Loucy (cell line): ENCODE measurements around the gene TBX3.

Experiments used
- H2AFZ ChIP-seq: fragments of 200-600 bp; sonication (generic); 2 replicates; pipeline ENCODE4 v1.6.0; 2016; ENCODE audit warnings: antibody characterized with exemption, mild to moderate bottlenecking, low read length, moderate library complexity
- H3F3A ChIP-seq: fragments of 200-600 bp; 2 replicates; pipeline ENCODE4 v1.6.0; 2016; ENCODE audit warnings: antibody characterized with exemption, low read depth, mild to moderate bottlenecking
- H3K27me3 ChIP-seq: fragments of 200-600 bp; sonication (generic); 2 replicates; pipeline ENCODE4 v1.6.1; 2014; ENCODE audit warnings: low read length, mild to moderate bottlenecking; ENCODE audit not compliant: insufficient read depth, poor library complexity, severe bottlenecking
- H3K36me3 ChIP-seq: fragments of 200-600 bp; sonication (generic); 2 replicates; pipeline ENCODE4 v1.6.1; 2016; ENCODE audit warnings: low read length; ENCODE audit not compliant: insufficient read depth
- H3K4me1 ChIP-seq: fragments of 200-600 bp; sonication (generic); 2 replicates; pipeline ENCODE4 v1.5.1; 2014; ENCODE audit warnings: low read length, mild to moderate bottlenecking; ENCODE audit not compliant: insufficient read depth, poor library complexity, severe bottlenecking
- H3K4me2 ChIP-seq: fragments of 200-600 bp; sonication (generic); 2 replicates; pipeline ENCODE4 v1.6.0; 2014; ENCODE audit warnings: antibody characterized with exemption, low read length, low read depth, mild to moderate bottlenecking; ENCODE audit not compliant: poor library complexity, severe bottlenecking
- H3K4me3 ChIP-seq: fragments of 200-600 bp; sonication (generic); 2 replicates; pipeline ENCODE4 v1.5.1; 2014; ENCODE audit warnings: low read length, mild to moderate bottlenecking, mixed read lengths; ENCODE audit not compliant: poor library complexity, severe bottlenecking
- H3K79me2 ChIP-seq: fragments of 200-600 bp; sonication (generic); 2 replicates; pipeline ENCODE4 v1.6.1; 2014; ENCODE audit warnings: low read length; ENCODE audit not compliant: insufficient read depth
- H3K9ac ChIP-seq: fragments of 200-600 bp; sonication (generic); 2 replicates; pipeline ENCODE4 v1.6.0; 2014; ENCODE audit warnings: mild to moderate bottlenecking, low read depth, low read length, moderate library complexity; ENCODE audit not compliant: poor library complexity, severe bottlenecking
- H3K9me2 ChIP-seq: fragments of 200-600 bp; sonication (generic); replicated peaks from 2 replicates; pipeline ENCODE4 v1.6.1; 2016; ENCODE audit warnings: low read depth, low read length, mixed read lengths
- H3K9me3 ChIP-seq: fragments of 200-600 bp; sonication (generic); 2 replicates; pipeline ENCODE4 v1.6.1; 2014; ENCODE audit warnings: mild to moderate bottlenecking, antibody characterized with exemption, low read length, low read depth; ENCODE audit not compliant: insufficient read depth
- H4K20me1 ChIP-seq: fragments of 200-600 bp; sonication (generic); 2 replicates; pipeline ENCODE4 v1.6.0; 2014; ENCODE audit warnings: antibody characterized with exemption, low read length, mild to moderate bottlenecking; ENCODE audit not compliant: insufficient read depth, poor library complexity, severe bottlenecking
- EZH2phosphoT487 ChIP-seq: fragments of 200-600 bp; IDR thresholded peaks from 2 replicates; pipeline ENCODE4 v1.6.1; 2018; ENCODE audit warnings: antibody characterized with exemption, mild to moderate bottlenecking, moderate library complexity, borderline replicate concordance
- TF ChIP-seq, protein P1 (sequence below): fragments of 200-600 bp; sonication (generic); conservative IDR thresholded peaks from 2 replicates; pipeline ENCODE4 v1.5.1; 2014; ENCODE audit warnings: mild to moderate bottlenecking, antibody characterized with exemption, low read length

TBX3 gene

DNA sequence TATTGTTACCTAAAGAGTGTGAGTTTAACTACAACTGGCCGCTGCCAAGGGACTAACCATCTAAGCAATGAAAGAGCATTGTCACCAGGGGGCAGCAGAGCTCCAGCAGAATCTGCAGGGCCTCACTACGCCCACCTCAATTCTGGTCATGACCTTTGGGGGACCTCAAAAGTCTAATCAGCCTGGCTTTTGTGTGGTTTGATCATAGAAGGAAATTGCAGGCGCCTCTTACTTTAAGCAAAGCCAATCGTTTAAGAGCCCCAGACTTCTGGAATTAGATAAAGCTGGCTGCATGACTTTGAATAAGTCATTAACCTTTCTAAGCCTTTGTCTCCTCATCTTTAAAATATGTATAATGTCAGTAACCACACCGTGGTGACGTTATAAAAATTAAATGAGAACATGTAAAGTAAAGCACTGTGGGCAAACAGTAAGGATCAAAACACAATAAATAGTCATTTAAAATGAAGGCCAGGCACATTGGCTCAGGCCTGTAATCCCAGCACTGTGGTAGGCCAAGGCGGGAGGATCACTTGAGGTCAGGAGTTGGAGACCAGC is 58.6 kb downstream of the TBX3 start:
- TF ChIP-seq EZH2phosphoT487, result no peak
- TF ChIP-seq, protein P1, sequence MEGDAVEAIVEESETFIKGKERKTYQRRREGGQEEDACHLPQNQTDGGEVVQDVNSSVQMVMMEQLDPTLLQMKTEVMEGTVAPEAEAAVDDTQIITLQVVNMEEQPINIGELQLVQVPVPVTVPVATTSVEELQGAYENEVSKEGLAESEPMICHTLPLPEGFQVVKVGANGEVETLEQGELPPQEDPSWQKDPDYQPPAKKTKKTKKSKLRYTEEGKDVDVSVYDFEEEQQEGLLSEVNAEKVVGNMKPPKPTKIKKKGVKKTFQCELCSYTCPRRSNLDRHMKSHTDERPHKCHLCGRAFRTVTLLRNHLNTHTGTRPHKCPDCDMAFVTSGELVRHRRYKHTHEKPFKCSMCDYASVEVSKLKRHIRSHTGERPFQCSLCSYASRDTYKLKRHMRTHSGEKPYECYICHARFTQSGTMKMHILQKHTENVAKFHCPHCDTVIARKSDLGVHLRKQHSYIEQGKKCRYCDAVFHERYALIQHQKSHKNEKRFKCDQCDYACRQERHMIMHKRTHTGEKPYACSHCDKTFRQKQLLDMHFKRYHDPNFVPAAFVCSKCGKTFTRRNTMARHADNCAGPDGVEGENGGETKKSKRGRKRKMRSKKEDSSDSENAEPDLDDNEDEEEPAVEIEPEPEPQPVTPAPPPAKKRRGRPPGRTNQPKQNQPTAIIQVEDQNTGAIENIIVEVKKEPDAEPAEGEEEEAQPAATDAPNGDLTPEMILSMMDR, result peak; percentile 75
- Histone ChIP-seq H3K9me3 (no peaks in the 10 kb centered on the region), H3K79me2 (no peaks in the 10 kb centered on the region), H3K4me2 (no peak overlapping the region), H4K20me1 (no peaks in the 10 kb centered on the region), H3K4me3 (no peak overlapping the region), H3K27me3 (no peaks in the 10 kb centered on the region), H3K4me1 (no peaks in the 10 kb centered on the region), H3F3A (no peaks in the 10 kb centered on the region), H3K9ac (no peak overlapping the region), H2AFZ (no peak overlapping the region), H3K36me3 (no peaks in the 10 kb centered on the region), H3K9me2 (no peaks in the 10 kb centered on the region)

DNA sequence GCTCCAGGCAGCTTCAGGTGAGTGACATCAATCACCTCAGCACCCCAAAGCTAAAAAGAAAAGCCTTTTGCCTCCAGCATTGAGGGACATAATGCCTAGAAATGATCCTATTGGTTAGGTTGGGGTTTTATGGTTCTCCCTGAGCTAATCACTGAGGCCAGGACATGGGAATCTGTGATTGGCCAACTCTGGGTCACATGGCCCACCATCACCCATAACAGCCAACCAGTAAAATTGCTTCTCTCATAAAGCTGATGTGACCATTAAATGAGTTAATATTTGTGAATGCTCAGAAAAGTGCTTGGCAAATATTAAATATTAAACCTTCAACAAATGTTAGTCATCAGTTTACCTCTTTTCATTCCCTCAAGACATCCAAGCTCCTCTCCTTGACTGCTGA is 60.2 kb downstream of the TBX3 start:
- Histone ChIP-seq H4K20me1 (no peaks in the 10 kb centered on the region), H3K9ac (no peak overlapping the region), H3K79me2 (no peaks in the 10 kb centered on the region), H3F3A (no peaks in the 10 kb centered on the region), H3K9me3 (no peaks in the 10 kb centered on the region), H3K4me1 (no peaks in the 10 kb centered on the region), H3K9me2 (no peaks in the 10 kb centered on the region), H3K36me3 (no peaks in the 10 kb centered on the region), H3K4me3 (no peak overlapping the region), H3K4me2 (no peak overlapping the region), H3K27me3 (no peaks in the 10 kb centered on the region), H2AFZ (no peak overlapping the region)
- TF ChIP-seq, protein P1, result no peak
- TF ChIP-seq EZH2phosphoT487, result no peak
